HG03565 (cell line): ENCODE results near the gene APOBEC3C.
"Not testable (repeated sequence)": the region's sequence is repeated elsewhere in the genome, so short reads cannot be mapped to it uniquely, and the experiment has no call there.

Experiments used
- ATAC-seq: cut with Tn5 transposase; IDR thresholded peaks from one replicate; pipeline ENCODE4 v1.9.1; 2021; ENCODE audit warnings: mild to moderate bottlenecking, moderate library complexity; ENCODE audit not compliant: unreplicated experiment

The APOBEC3C gene

GRCh38 chr22:39013942-39014722 is at the start of gene APOBEC3C:
Gene APOBEC3C, plus strand, starts transcription at chr22:39014257. Its CDS starts 106 bp downstream, at chr22:39014363.
- peak; percentile 64 for ATAC-seq

DNA sequence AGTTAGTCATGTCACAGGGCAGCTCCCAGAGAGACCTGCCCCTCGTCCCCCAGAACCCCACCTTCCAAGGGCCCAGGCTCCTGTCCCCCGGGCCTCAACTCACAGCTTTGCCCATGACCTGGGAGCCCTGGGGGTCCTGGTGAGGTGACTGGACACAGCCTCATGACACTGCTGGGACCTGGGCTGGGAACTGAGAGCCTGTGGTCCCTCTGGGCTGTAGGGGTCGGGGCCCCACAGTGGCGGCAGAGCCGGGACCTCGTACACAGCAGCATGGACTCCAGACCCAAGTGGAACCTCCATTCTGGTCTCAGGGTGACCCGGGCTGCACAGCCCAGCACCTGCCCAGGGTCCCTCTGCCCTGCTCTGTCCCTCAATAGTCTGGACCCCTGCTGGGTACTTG is 49.8 kb upstream of the APOBEC3C start:
- no peak for ATAC-seq

GRCh38 chr22:38964989-38965388 is 49.1 kb upstream of the APOBEC3C start:
- ATAC-seq, result no peak

GRCh38 chr22:38965614-38966379 is 48.3 kb upstream of the APOBEC3C start:
- ATAC-seq, result no peak

DNA sequence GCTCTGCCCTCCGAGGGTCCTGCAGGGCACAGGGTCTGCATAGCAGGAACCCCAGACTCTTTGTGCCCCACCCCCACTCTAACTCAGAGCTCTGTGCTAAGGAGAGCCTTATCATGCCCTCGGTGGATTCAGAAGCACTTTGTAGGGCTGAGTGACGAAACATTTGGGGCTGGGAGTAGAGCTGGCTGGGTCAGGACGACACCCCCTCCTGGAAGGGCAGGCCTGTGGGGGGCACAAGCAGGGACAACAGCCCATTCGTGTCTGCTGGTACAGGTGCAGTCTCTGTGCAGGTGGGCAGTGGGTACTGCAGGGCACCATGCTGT is 47.7 kb upstream of the APOBEC3C start:
- no peak for ATAC-seq

GRCh38 chr22:38966942-38967341 is 47.1 kb upstream of the APOBEC3C start:
- no peak for ATAC-seq

DNA sequence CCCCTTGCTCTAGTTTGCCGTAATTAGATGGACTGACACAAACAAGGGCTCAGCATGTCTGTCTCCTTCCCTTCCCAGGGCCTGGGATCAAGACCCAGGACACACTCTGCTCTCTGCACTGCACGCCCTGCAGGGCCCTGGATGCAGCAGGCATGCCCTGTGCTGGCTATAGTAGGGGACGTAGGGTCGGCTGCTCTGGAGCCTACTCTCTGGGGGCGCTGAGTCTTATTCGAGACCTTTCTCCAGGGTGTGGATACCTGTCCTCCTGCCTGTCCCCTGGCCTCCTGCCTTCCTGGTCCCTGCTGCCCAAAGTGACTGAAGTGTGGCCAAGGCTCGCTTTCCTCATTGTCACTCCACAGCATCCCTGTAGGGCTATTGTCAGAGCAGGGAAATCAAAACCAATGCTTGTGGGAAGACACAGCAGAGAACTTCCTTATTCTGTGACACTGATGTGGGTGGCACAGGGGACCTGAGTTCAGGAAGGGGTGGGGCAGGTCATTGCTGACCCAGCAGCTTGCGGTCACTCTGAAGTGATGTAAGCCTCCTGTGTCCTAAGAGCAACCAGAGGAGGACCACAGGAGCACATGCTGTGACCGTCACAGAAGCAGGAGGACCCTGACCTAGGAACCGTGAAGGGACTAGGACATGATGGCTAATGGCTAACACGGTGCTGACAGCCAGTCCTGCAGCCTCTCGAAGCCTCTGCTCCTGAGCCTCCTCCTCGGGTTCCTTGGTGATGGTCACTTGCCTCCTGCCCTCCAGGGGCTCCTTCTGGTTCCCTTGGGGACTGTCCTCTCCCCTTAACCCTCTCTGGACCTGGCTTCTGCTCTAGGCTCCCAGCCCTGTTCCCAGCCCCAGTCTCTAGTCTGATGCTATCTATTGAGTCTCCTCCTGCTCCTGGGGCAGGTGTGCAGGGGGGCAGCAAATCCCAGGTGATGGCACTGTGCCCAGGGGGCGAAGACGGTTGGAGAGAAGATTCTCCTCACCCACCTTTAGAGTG is 46.3 kb upstream of the APOBEC3C start:
- no peak for ATAC-seq

DNA sequence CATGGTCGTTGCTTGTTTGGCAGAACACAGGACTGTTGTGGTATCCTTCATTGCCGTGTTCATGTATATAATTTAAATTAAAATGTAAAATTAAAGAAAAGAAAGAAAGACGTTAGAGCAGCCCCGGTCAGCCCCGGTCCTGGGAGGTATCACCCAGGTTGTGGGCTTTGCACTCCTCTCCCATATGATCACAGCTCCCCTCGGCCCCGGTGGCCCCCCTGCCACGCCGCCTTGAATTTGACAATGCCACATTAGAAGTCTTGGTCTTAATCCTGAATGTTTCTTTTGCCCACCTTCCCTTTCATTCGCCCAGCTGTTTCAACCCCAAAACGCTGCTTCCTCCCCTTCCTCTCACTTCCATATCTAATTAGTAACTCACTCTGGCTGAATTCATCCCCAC is 45.3 kb upstream of the APOBEC3C start:
- ATAC-seq, result no peak

DNA sequence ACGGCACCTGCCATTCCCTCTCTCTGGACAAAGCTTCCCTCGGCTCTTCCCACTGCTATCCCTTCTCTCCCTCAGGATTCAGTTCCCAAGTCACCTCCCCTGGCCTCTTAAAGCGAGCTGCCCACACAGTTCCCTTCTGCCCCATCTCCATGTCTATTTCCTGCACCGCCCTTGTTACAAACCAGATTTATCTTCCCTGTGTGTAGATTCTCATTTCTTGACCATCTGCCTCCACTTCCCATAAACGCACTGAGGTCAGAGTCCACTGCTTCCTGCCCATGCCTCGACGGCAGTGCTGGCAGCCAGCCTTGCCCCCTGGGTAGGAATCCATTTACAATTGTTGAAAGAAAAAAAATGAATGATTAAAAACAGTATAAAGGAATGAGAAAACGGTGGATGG is 43.5 kb upstream of the APOBEC3C start:
- ATAC-seq, result no peak

DNA sequence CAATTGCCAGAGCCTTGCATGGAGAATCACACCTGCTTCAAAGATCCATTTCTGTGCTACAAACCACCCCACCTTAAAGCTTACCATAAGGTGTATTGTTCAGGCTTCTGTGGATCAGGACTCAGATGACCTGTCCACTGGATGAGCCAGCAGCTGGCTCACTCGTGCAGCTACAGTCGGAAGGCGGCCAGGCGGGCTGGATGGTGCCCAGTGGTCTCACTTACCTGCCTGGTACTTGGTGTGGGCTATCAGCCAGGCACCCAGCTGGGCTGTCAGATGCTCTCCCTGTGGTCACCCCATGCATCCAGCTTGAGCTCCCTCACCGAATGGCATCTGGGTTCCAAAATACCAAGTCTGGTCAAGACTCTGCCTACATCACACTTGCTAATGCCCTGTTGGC is 42.9 kb upstream of the APOBEC3C start:
- ATAC-seq, result no peak

GRCh38 chr22:38971791-38972190 is 42.3 kb upstream of the APOBEC3C start:
- no peak for ATAC-seq

- ATAC-seq, result no peak
Observed at GRCh38 chr22:38972558-38972957, 41.5 kb upstream of the APOBEC3C start.

GRCh38 chr22:38973289-38974169 is 40.5 kb upstream of the APOBEC3C start:
- no peak for ATAC-seq

GRCh38 chr22:38974170-38974825 is 39.8 kb upstream of the APOBEC3C start:
- ATAC-seq, result no peak

- ATAC-seq, result no peak
Observed at GRCh38 chr22:38974826-38975175, 39.3 kb upstream of the APOBEC3C start.

- ATAC-seq, result not testable (repeated sequence)
Observed at GRCh38 chr22:38977289-38977688, 36.8 kb upstream of the APOBEC3C start.

DNA sequence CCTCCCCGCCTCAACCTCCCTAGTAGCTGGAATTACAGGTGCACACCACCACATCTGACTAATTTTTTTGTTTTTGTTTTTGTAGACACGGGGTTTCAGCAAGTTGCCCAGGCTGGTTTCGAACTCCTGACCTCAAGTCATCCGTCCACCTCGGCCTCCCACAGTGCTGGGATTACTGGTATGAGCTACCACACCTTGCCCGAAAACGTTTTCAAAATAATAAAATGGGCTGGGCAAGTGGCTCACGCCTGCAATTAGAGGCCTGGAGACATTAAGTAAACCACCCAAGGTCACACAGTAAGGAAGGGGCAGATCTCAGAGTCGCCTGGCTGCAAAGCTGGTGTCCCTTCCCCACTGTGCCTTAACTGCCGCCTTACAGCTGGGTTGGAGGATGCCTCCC is 33.5 kb upstream of the APOBEC3C start:
- ATAC-seq, result not testable (repeated sequence)

DNA sequence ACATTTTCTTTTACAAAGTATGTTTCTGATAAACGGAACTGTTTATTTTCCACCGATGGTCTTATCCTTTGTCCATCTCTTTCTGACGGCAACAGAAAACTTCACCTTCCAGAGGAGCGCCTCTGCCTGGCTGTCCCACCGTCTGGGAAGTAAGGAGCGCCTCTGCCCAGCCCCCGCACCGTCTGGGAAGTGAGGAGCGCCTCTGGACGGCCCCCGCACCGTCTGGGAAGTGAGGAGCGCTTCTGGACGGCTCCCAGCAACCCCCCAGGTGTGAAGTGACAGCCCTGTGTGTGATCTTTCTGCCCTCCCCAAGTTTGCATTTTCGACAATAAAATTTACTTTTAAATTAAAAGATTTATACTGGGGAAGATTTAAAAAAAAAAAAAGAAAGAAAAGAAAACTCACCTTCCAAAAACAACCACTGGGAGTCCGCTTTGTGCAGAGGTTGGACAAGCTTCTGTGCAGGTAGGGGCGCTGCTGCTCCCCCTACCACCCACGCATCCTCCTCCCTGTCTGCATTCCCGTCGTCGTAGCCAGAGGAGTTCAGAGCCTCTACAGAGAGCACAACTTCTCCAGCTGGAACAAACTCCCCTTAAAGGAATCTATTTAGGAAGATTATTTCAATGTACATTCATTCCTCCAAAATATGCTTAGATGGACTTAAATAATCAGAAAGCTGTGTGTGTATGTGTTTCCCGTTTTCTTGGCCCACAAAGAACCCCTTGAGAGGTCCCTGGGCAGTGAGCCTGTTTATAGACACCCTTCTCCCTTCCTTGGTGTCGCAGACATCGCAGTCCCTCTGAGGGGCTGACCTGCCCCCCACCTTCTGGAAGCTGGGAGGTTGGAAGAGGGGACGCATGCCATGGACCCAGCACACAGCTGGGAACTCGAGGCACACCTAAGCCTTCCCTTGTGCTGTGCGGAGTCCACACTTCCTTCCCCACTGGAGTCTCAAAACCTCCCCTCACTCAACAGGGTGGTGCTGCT is 32.8 kb upstream of the APOBEC3C start:
- ATAC-seq, result no peak
